ENCODE results near the gene LY6G5C. TPM values are rescaled to one million over a fixed set of nuclear protein-coding genes. Genes with fewer than 3 reads are reported as not detected.

Gene LY6G5C
- total and polyA plus RNA-seq, 2 of the 13 experiments (the other 11 are each of a cell fraction or from before 2014, with no cell fraction given) = 0.33 to 0.55 TPM

- no peak for TF ChIP-seq ZNF737 (CRISPR knock-in tag; IDR thresholded peaks at IDR 0.05; ENCODE audit: borderline replicate concordance)
- no peak for TF ChIP-seq HCFC1 (IDR thresholded peaks at IDR 0.05; ENCODE audit: low read depth, low read length)
- TF ChIP-seq SCMH1 (CRISPR knock-in tag; IDR thresholded peaks at IDR 0.05; ENCODE audit: borderline replicate concordance) = no peak
- no peak for TF ChIP-seq ZMAT5 (CRISPR knock-in tag; IDR thresholded peaks at IDR 0.05; ENCODE audit: borderline replicate concordance, low read depth)
- TF ChIP-seq SP2 (CRISPR knock-in tag; IDR thresholded peaks at IDR 0.05) = no peak; the same call in 1 of the 2 replicates
- TF ChIP-seq ZNF670 (CRISPR knock-in tag; IDR thresholded peaks at IDR 0.05; ENCODE audit: borderline replicate concordance) = peak; percentile 65; the same call in 1 of the 2 replicates
- no peak for TF ChIP-seq RXRA (CRISPR knock-in tag; IDR thresholded peaks at IDR 0.05)
- TF ChIP-seq ETV5 (CRISPR knock-in tag; IDR thresholded peaks at IDR 0.05; ENCODE audit: borderline replicate concordance) = no peak
- TF ChIP-seq NFE2L1 (CRISPR knock-in tag; IDR thresholded peaks at IDR 0.05; ENCODE audit: borderline replicate concordance) = peak; percentile 73; the same call in 1 of the 2 replicates
- TF ChIP-seq ZNF644 (CRISPR knock-in tag; IDR thresholded peaks at IDR 0.05; ENCODE audit: low read depth) = no peak
- no peak for TF ChIP-seq ZBTB40 (IDR thresholded peaks at IDR 0.05)
- TF ChIP-seq ZBTB40 (CRISPR knock-in tag; IDR thresholded peaks at IDR 0.05) = no peak
- no peak for TF ChIP-seq SMAD9 (CRISPR knock-in tag; IDR thresholded peaks at IDR 0.05)
- no peak for TF ChIP-seq MXD4 (CRISPR knock-in tag; IDR thresholded peaks at IDR 0.05)
- TF ChIP-seq MTA3 (CRISPR knock-in tag; IDR thresholded peaks at IDR 0.05) = no peak
- TF ChIP-seq ZNF781 (CRISPR knock-in tag; IDR thresholded peaks at IDR 0.05; ENCODE audit: borderline replicate concordance, not compliant biosample characterization) = no peak
- no peak for TF ChIP-seq CREB1 (IDR thresholded peaks at IDR 0.05)
- TF ChIP-seq CREB1 (CRISPR knock-in tag; IDR thresholded peaks at IDR 0.05) = no peak
- TF ChIP-seq ZSCAN9 (CRISPR knock-in tag; IDR thresholded peaks at IDR 0.05; ENCODE audit: borderline replicate concordance) = 0 out of 2 replicates have a peak, but pooled peaks have one; percentile 33
- TF ChIP-seq GTF3A (CRISPR knock-in tag; conservative IDR thresholded peaks at IDR 0.05) = no peak
- TF ChIP-seq ZNF800 (CRISPR knock-in tag; IDR thresholded peaks at IDR 0.05) = no peak
These were observed 49.2 kb upstream of the LY6G5C start (continued) for GRCh38 chr6:31729979-31730630.
